ENCODE data around the gene APLP2. TPM values are rescaled to one million over a fixed set of nuclear protein-coding genes. Genes with fewer than 3 reads are reported as not detected.

The APLP2 gene
- total and polyA plus RNA-seq, 5 donors from 2014 or later = 53.3 to 86.6 (median 73.9) TPM

GRCh38 chr11:130120045-130120444 lies 50.4 kb downstream of the APLP2 start:
- Histone ChIP-seq H3K4me3 (ENCODE audit: low read depth, low read length) (no peak overlapping the region), H3K27me3 (ENCODE audit: control insufficient read depth, insufficient read depth, low read length) (no peaks in the 10 kb centered on the region), H3K36me3 (ENCODE audit: control insufficient read depth, insufficient read depth, low read length) (peaks cover 20% of the 10 kb centered on the region), H3K27ac (ENCODE audit: insufficient read depth, low read length, poor library complexity, severe bottlenecking) (no peak overlapping the region), H3K9me3 (ENCODE audit: control insufficient read depth in 2 of 2, low read length in 2 of 2) (no peaks in the 10 kb centered on the region), H3K4me1 (ENCODE audit: control insufficient read depth, insufficient read depth, low read length, poor library complexity, severe bottlenecking) (peaks cover 30% of the 10 kb centered on the region)
- ATAC-seq (ENCODE audit: low read depth in 2 of 2) (no peak), DNase-seq (no peak)
- Mint-ChIP-seq H3K4me3 (no peak overlapping the region), H3K27me3 (no peaks in the 10 kb centered on the region), H3K27ac (peak overlapping the region in 1 of 3 donors; percentile 13), H3K4me1 (peaks cover 9 to 47% (median 35%) of the 10 kb centered on the region in 4 donors), H3K36me3 (peaks cover 30% of the 10 kb centered on the region), H3K9me3 (no peaks in the 10 kb centered on the region)

GRCh38 chr11:130121445-130121978 lies 51.8 kb downstream of the APLP2 start:
- peak in 1 of 2 donors; percentile 30 for ATAC-seq (ENCODE audit: low read depth in 2 of 2)
- H3K4me1 Mint-ChIP-seq = peaks cover 9 to 47% (median 32%) of the 10 kb centered on the region in 4 donors
- Histone ChIP-seq H3K4me1 (ENCODE audit: control insufficient read depth, insufficient read depth, low read length, poor library complexity, severe bottlenecking) (peaks cover 30% of the 10 kb centered on the region), H3K27me3 (ENCODE audit: control insufficient read depth, insufficient read depth, low read length) (no peaks in the 10 kb centered on the region), H3K36me3 (ENCODE audit: control insufficient read depth, insufficient read depth, low read length) (peaks cover 22% of the 10 kb centered on the region), H3K9me3 (ENCODE audit: control insufficient read depth in 2 of 2, low read length in 2 of 2) (no peaks in the 10 kb centered on the region), H3K4me3 (ENCODE audit: low read depth, low read length) (no peak overlapping the region), H3K27ac (ENCODE audit: insufficient read depth, low read length, poor library complexity, severe bottlenecking) (no peak overlapping the region)
- H3K27ac Mint-ChIP-seq = peak overlapping the region; percentile 75 to 95 (median 85)
- H3K9me3 Mint-ChIP-seq = no peaks in the 10 kb centered on the region
- peaks cover 30% of the 10 kb centered on the region for H3K36me3 Mint-ChIP-seq
- peak overlapping the region in 3 of 4 donors; percentile 1 to 79 (median 66) for H3K4me3 Mint-ChIP-seq
- peak in 1 of 3 donors; percentile 16 for DNase-seq
- no peaks in the 10 kb centered on the region for H3K27me3 Mint-ChIP-seq

- ATAC-seq (ENCODE audit: low read depth in 2 of 2) (peak; percentile 43 to 53), DNase-seq (peak in 2 of 3 donors; percentile 9 to 67)
- no peak overlapping the region for H3K27ac ChIP-seq (ENCODE audit: insufficient read depth, low read length, poor library complexity, severe bottlenecking)
- peaks cover 26% of the 10 kb centered on the region for H3K36me3 ChIP-seq (ENCODE audit: control insufficient read depth, insufficient read depth, low read length)
- no peak overlapping the region for H3K4me3 ChIP-seq (ENCODE audit: low read depth, low read length)
- Mint-ChIP-seq H3K4me1 (peaks cover 13 to 47% (median 32%) of the 10 kb centered on the region in 4 donors), H3K27me3 (no peaks in the 10 kb centered on the region), H3K27ac (peak overlapping the region; percentile 75 to 95 (median 85)), H3K4me3 (peak overlapping the region in 3 of 4 donors; percentile 1 to 76 (median 33)), H3K36me3 (peaks cover 30% of the 10 kb centered on the region), H3K9me3 (no peaks in the 10 kb centered on the region)
- peaks cover 30% of the 10 kb centered on the region for H3K4me1 ChIP-seq (ENCODE audit: control insufficient read depth, insufficient read depth, low read length, poor library complexity, severe bottlenecking)
- H3K9me3 ChIP-seq (ENCODE audit: control insufficient read depth in 2 of 2, low read length in 2 of 2) = no peaks in the 10 kb centered on the region
- no peaks in the 10 kb centered on the region for H3K27me3 ChIP-seq (ENCODE audit: control insufficient read depth, insufficient read depth, low read length)
Observed at GRCh38 chr11:130122141-130122575, 52.5 kb downstream of the APLP2 start.

GRCh38 chr11:130123414-130124040 lies 53.8 kb downstream of the APLP2 start:
- Histone ChIP-seq H3K36me3 (ENCODE audit: control insufficient read depth, insufficient read depth, low read length) (peaks cover 37% of the 10 kb centered on the region), H3K4me1 (ENCODE audit: control insufficient read depth, insufficient read depth, low read length, poor library complexity, severe bottlenecking) (peaks cover 21% of the 10 kb centered on the region), H3K9me3 (ENCODE audit: control insufficient read depth in 2 of 2, low read length in 2 of 2) (no peaks in the 10 kb centered on the region), H3K27ac (ENCODE audit: insufficient read depth, low read length, poor library complexity, severe bottlenecking) (no peak overlapping the region), H3K4me3 (ENCODE audit: low read depth, low read length) (no peak overlapping the region), H3K27me3 (ENCODE audit: control insufficient read depth, insufficient read depth, low read length) (no peaks in the 10 kb centered on the region)
- Mint-ChIP-seq H3K9me3 (no peaks in the 10 kb centered on the region), H3K27me3 (no peaks in the 10 kb centered on the region), H3K4me3 (peak overlapping the region in 1 of 4 donors; percentile 69), H3K36me3 (peaks cover 34% of the 10 kb centered on the region), H3K4me1 (peaks cover 13 to 41% (median 26%) of the 10 kb centered on the region in 4 donors), H3K27ac (no peak overlapping the region)
- DNase-seq (no peak), ATAC-seq (ENCODE audit: low read depth in 2 of 2) (no peak)

- Histone ChIP-seq H3K4me1 (ENCODE audit: control insufficient read depth, insufficient read depth, low read length, poor library complexity, severe bottlenecking) (peaks cover 15% of the 10 kb centered on the region), H3K27me3 (ENCODE audit: control insufficient read depth, insufficient read depth, low read length) (no peaks in the 10 kb centered on the region), H3K9me3 (ENCODE audit: control insufficient read depth in 2 of 2, low read length in 2 of 2) (no peaks in the 10 kb centered on the region), H3K36me3 (ENCODE audit: control insufficient read depth, insufficient read depth, low read length) (peaks cover 42% of the 10 kb centered on the region), H3K4me3 (ENCODE audit: low read depth, low read length) (no peak overlapping the region), H3K27ac (ENCODE audit: insufficient read depth, low read length, poor library complexity, severe bottlenecking) (no peak overlapping the region)
- ATAC-seq (ENCODE audit: low read depth in 2 of 2) (no peak), DNase-seq (no peak)
- no peak overlapping the region for H3K27ac Mint-ChIP-seq
- H3K27me3 Mint-ChIP-seq = no peaks in the 10 kb centered on the region
- peak overlapping the region in 1 of 4 donors; percentile 69 for H3K4me3 Mint-ChIP-seq
- peaks cover 10 to 36% (median 22%) of the 10 kb centered on the region in 4 donors for H3K4me1 Mint-ChIP-seq
- peaks cover 36% of the 10 kb centered on the region for H3K36me3 Mint-ChIP-seq
- no peaks in the 10 kb centered on the region for H3K9me3 Mint-ChIP-seq
Observed at GRCh38 chr11:130124096-130124495, 54.4 kb downstream of the APLP2 start.

- Histone ChIP-seq H3K27ac (ENCODE audit: insufficient read depth, low read length, poor library complexity, severe bottlenecking) (no peak overlapping the region), H3K9me3 (ENCODE audit: control insufficient read depth in 2 of 2, low read length in 2 of 2) (no peaks in the 10 kb centered on the region), H3K4me1 (ENCODE audit: control insufficient read depth, insufficient read depth, low read length, poor library complexity, severe bottlenecking) (peaks cover 12% of the 10 kb centered on the region), H3K27me3 (ENCODE audit: control insufficient read depth, insufficient read depth, low read length) (no peaks in the 10 kb centered on the region), H3K36me3 (ENCODE audit: control insufficient read depth, insufficient read depth, low read length) (peaks cover 57% of the 10 kb centered on the region), H3K4me3 (ENCODE audit: low read depth, low read length) (no peak overlapping the region)
- H3K9me3 Mint-ChIP-seq = no peaks in the 10 kb centered on the region
- peaks cover 40% of the 10 kb centered on the region for H3K36me3 Mint-ChIP-seq
- H3K27ac Mint-ChIP-seq = no peak overlapping the region
- H3K27me3 Mint-ChIP-seq = no peaks in the 10 kb centered on the region
- no peak for DNase-seq
- peaks cover 3 to 22% (median 15%) of the 10 kb centered on the region in 4 donors for H3K4me1 Mint-ChIP-seq
- H3K4me3 Mint-ChIP-seq = no peak overlapping the region
- ATAC-seq (ENCODE audit: low read depth in 2 of 2) = no peak
Observed at GRCh38 chr11:130125638-130126037, 55.9 kb downstream of the APLP2 start.

GRCh38 chr11:130126516-130126915 lies 56.8 kb downstream of the APLP2 start:
- Histone ChIP-seq H3K27me3 (ENCODE audit: control insufficient read depth, insufficient read depth, low read length) (no peaks in the 10 kb centered on the region), H3K4me3 (ENCODE audit: low read depth, low read length) (no peak overlapping the region), H3K4me1 (ENCODE audit: control insufficient read depth, insufficient read depth, low read length, poor library complexity, severe bottlenecking) (peaks cover 10% of the 10 kb centered on the region), H3K9me3 (ENCODE audit: control insufficient read depth in 2 of 2, low read length in 2 of 2) (no peaks in the 10 kb centered on the region), H3K36me3 (ENCODE audit: control insufficient read depth, insufficient read depth, low read length) (peaks cover 65% of the 10 kb centered on the region), H3K27ac (ENCODE audit: insufficient read depth, low read length, poor library complexity, severe bottlenecking) (no peak overlapping the region)
- H3K36me3 Mint-ChIP-seq = peaks cover 42% of the 10 kb centered on the region
- H3K27me3 Mint-ChIP-seq = no peaks in the 10 kb centered on the region
- DNase-seq (no peak), ATAC-seq (ENCODE audit: low read depth in 2 of 2) (no peak)
- H3K4me1 Mint-ChIP-seq = peaks cover 3 to 13% (median 12%) of the 10 kb centered on the region in 4 donors
- no peaks in the 10 kb centered on the region for H3K9me3 Mint-ChIP-seq
- H3K4me3 Mint-ChIP-seq = no peak overlapping the region
- H3K27ac Mint-ChIP-seq = no peak overlapping the region

Measured in CD4-positive, CD25-positive, alpha-beta regulatory T cell (primary cell).